Measurements from ENCODE around the gene ACBD6. TPM values are rescaled to one million over a fixed set of nuclear protein-coding genes. Genes with fewer than 3 reads are reported as not detected.
A peak's percentile ranks its signal among the peaks of the same experiment; 100 is the strongest.

The ACBD6 gene
- total RNA-seq, 3 donors from 2014 or later (not counting 1 experiment from before 2014, with no cell fraction given): 29.8 to 47.3 (median 41.9) TPM

DNA sequence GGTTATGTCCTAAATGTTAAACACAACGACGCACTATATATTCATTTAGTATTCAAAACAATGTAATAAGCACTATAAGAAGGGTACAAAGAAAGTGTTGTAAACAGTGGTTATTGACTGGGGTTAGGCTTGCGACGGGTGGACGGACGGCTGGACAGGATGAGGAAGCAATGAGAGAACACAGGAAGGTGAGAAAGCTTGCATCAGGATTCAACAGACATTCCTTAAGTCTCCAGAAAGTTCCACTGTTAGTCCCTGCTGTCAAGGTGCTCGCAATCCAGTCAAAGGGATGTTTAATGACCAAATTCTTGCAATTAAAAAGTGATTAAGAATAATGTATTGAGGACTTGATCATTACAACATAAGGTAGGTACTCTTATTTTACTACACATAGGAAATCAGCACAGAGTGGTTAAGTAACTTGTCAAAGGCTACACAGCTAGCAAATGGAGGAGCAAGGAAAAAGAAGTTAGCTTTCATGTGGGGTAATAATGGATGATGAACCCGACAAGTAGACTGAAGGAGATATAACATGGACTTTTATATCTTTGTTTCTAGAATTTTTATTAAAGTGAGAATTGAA lies 994 bp upstream of the ACBD6 start:
- Histone ChIP-seq H3K4me3 (ENCODE audit: low read length) (peak overlapping the region; percentile 89), H3K27ac (ENCODE audit: low read length) (peak overlapping the region; percentile 81), H3K4me1 (ENCODE audit: control insufficient read depth, insufficient read depth, low read length) (peaks cover 12% of the 10 kb centered on the region), H3K36me3 (ENCODE audit: control insufficient read depth, insufficient read depth, low read length) (no peaks in the 10 kb centered on the region), H3K27me3 (ENCODE audit: control insufficient read depth, insufficient read depth, low read length) (no peaks in the 10 kb centered on the region), H3K9me3 (ENCODE audit: control insufficient read depth, insufficient read depth, low read length) (no peaks in the 10 kb centered on the region)
- H3K4me3 Mint-ChIP-seq: peak overlapping the region; percentile 94
- peaks cover 14 to 28% of the 10 kb centered on the region in 2 donors for H3K4me1 Mint-ChIP-seq
- no peaks in the 10 kb centered on the region for H3K9me3 Mint-ChIP-seq
- peak overlapping the region; percentile 84 to 91 for H3K27ac Mint-ChIP-seq
- peaks cover 0 to 7% of the 10 kb centered on the region in 2 donors for H3K27me3 Mint-ChIP-seq (ENCODE audit: low read depth in 2 of 2)
- H3K36me3 Mint-ChIP-seq: no peaks in the 10 kb centered on the region
- intact Hi-C loops (cut with micrococcal nuclease): loop anchor here (2.0 to 5.0 kb wide), 2 partner anchors 127 to 584 kb away; partner anchors contain the start of gene IER5
- WGBS (ENCODE audit: insufficient coverage): 30% methylated on average over 6 of the region's 8 CpGs
- TF ChIP-seq, protein P1, sequence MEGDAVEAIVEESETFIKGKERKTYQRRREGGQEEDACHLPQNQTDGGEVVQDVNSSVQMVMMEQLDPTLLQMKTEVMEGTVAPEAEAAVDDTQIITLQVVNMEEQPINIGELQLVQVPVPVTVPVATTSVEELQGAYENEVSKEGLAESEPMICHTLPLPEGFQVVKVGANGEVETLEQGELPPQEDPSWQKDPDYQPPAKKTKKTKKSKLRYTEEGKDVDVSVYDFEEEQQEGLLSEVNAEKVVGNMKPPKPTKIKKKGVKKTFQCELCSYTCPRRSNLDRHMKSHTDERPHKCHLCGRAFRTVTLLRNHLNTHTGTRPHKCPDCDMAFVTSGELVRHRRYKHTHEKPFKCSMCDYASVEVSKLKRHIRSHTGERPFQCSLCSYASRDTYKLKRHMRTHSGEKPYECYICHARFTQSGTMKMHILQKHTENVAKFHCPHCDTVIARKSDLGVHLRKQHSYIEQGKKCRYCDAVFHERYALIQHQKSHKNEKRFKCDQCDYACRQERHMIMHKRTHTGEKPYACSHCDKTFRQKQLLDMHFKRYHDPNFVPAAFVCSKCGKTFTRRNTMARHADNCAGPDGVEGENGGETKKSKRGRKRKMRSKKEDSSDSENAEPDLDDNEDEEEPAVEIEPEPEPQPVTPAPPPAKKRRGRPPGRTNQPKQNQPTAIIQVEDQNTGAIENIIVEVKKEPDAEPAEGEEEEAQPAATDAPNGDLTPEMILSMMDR (IDR thresholded peaks at IDR 0.05): no peak
- DNase-seq (no peak), ATAC-seq (no peak)

DNA sequence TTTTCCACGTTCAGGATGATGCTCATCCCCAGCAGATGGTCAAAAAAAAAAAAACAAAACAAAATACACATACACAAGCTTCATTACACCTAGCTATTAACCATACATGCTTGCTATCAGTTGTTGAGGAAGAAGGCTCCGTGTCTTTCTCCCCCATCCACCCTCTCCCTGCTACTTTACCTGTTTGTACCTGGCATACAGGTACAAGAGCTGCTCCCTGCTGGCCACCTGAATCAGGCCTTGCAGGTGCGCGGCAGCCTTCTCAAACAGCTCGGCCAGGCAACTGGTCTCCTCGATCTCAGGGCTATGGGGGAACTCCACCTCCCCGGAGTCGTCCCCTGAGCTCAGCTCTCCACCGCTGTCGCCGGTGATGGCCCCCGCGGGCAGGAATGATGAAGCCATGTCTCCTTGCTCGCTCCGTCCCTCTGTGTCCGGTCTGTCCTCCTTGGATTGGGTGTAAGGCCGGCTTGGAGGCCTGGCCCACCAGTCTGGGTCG lies 464 bp downstream of the ACBD6 start:
- TF ChIP-seq, protein P1 (IDR thresholded peaks at IDR 0.05): no peak
- Mint-ChIP-seq H3K36me3 (no peaks in the 10 kb centered on the region), H3K9me3 (no peaks in the 10 kb centered on the region), H3K4me1 (peaks cover 14 to 28% of the 10 kb centered on the region in 2 donors), H3K27ac (peak overlapping the region; percentile 84 to 91), H3K27me3 (ENCODE audit: low read depth in 2 of 2) (peaks cover 0 to 4% of the 10 kb centered on the region in 2 donors), H3K4me3 (peak overlapping the region; percentile 94)
- ATAC-seq (peak; percentile 21 to 24 (median 21)), DNase-seq (peak in 1 of 2 donors; percentile 67)
- Histone ChIP-seq H3K36me3 (ENCODE audit: control insufficient read depth, insufficient read depth, low read length) (no peaks in the 10 kb centered on the region), H3K27ac (ENCODE audit: low read length) (peak overlapping the region; percentile 81), H3K4me1 (ENCODE audit: control insufficient read depth, insufficient read depth, low read length) (peaks cover 12% of the 10 kb centered on the region), H3K9me3 (ENCODE audit: control insufficient read depth, insufficient read depth, low read length) (no peaks in the 10 kb centered on the region), H3K4me3 (ENCODE audit: low read length) (peak overlapping the region; percentile 89), H3K27me3 (ENCODE audit: control insufficient read depth, insufficient read depth, low read length) (no peaks in the 10 kb centered on the region)
- WGBS (ENCODE audit: insufficient coverage): 2% methylated on average over 18 of the region's 18 CpGs
- intact Hi-C loops (cut with micrococcal nuclease): loop anchor here (1.0 to 5.0 kb wide), 3 partner anchors 20 to 585 kb away; partner anchors contain the start of gene IER5

DNA sequence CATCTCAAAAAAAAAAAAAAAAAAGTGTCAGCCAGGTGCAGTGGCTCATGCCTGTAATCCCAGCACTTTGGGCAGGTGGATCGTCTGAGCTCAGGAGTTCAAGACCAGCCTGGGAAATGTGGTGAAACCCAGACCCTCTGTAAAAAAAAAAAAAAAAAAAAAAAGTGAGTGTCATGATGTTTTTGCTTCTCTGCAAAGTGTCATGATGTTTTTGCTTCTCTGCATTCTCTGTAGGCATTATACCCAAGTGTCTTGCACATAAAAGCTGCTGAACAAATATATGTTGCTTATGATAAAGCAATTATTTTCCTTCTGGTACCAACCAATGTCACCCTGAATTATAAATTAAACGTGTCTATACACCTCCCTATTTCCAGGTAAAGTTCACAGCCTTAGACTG lies 1.7 kb downstream of the ACBD6 start:
- Mint-ChIP-seq H3K4me3 (peak overlapping the region; percentile 78), H3K27ac (peak overlapping the region in 1 of 2 donors; percentile 43), H3K9me3 (no peaks in the 10 kb centered on the region), H3K27me3 (ENCODE audit: low read depth in 2 of 2) (no peaks in the 10 kb centered on the region), H3K4me1 (peaks cover 14 to 28% of the 10 kb centered on the region in 2 donors), H3K36me3 (no peaks in the 10 kb centered on the region)
- no peak for ATAC-seq
- no peak for DNase-seq
- H3K36me3 ChIP-seq (ENCODE audit: control insufficient read depth, insufficient read depth, low read length): peaks cover 2% of the 10 kb centered on the region
- no peaks in the 10 kb centered on the region for H3K27me3 ChIP-seq (ENCODE audit: control insufficient read depth, insufficient read depth, low read length)
- TF ChIP-seq, protein P1 (IDR thresholded peaks at IDR 0.05): no peak
- no peak overlapping the region for H3K27ac ChIP-seq (ENCODE audit: low read length)
- intact Hi-C loops (cut with micrococcal nuclease): loop anchor here (5.0 kb wide), 1 partner anchor 587 kb away; the partner anchor contains the start of gene IER5
- H3K9me3 ChIP-seq (ENCODE audit: control insufficient read depth, insufficient read depth, low read length): no peaks in the 10 kb centered on the region
- H3K4me1 ChIP-seq (ENCODE audit: control insufficient read depth, insufficient read depth, low read length): peaks cover 12% of the 10 kb centered on the region
- 76% methylated on average over 2 of the region's 2 CpGs for WGBS (ENCODE audit: insufficient coverage)
- no peak overlapping the region for H3K4me3 ChIP-seq (ENCODE audit: low read length)
